HepG2 (cell line): ENCODE results near the gene ZCCHC7. TPM values are rescaled to one million over a fixed set of nuclear protein-coding genes. Genes with fewer than 3 reads are reported as not detected.
A peak's percentile ranks its signal among the peaks of the same experiment; 100 is the strongest.

Source experiments
- CERS6 ChIP-seq: sonication (generic); formaldehyde crosslinking; IDR thresholded peaks from 2 replicates; pipeline ENCODE4 v1.5.0; 2020; ENCODE audit warnings: missing genetic modification reagents
- FLYWCH1 ChIP-seq: sonication (generic); formaldehyde crosslinking; IDR thresholded peaks from 2 replicates; pipeline ENCODE4 v1.8.1; 2023; ENCODE audit warnings: mild to moderate bottlenecking, missing genetic modification reagents
- FOXO4 ChIP-seq: sonication (generic); formaldehyde crosslinking; conservative IDR thresholded peaks from 2 replicates; pipeline ENCODE4 v1.8.1; 2023; ENCODE audit warnings: missing genetic modification reagents
- GPN1 ChIP-seq: sonication (generic); formaldehyde crosslinking; IDR thresholded peaks from 2 replicates; pipeline ENCODE4 v1.5.1; 2020; ENCODE audit warnings: missing genetic modification reagents, borderline replicate concordance
- NFATC3 ChIP-seq: sonication (generic); formaldehyde crosslinking; IDR thresholded peaks from 2 replicates; pipeline ENCODE4 v1.5.1; 2020; ENCODE audit warnings: mild to moderate bottlenecking, missing genetic modification reagents
- RBM22 ChIP-seq: fragments of 200-400 bp; formaldehyde crosslinking; optimal IDR thresholded peaks from 2 replicates; pipeline ENCODE3; 2017; ENCODE audit warnings: mild to moderate bottlenecking, low read length, moderate library complexity
- TBX3 ChIP-seq: fragments of 450-650 bp; IDR thresholded peaks from 2 replicates; pipeline ENCODE4 v1.6.1; 2017; ENCODE audit warnings: antibody characterized with exemption, mild to moderate bottlenecking, inconsistent platforms, borderline replicate concordance
- TEAD3 ChIP-seq: optimal IDR thresholded peaks from 2 replicates; pipeline ENCODE3; 2016; ENCODE audit warnings: borderline replicate concordance
- TIGD3 ChIP-seq: sonication (generic); formaldehyde crosslinking; IDR thresholded peaks from 2 replicates; pipeline ENCODE4 v1.5.1; 2020; ENCODE audit warnings: mild to moderate bottlenecking, missing genetic modification reagents, borderline replicate concordance
- ZBTB46 ChIP-seq: sonication (generic); formaldehyde crosslinking; IDR thresholded peaks from 2 replicates; pipeline ENCODE4 v1.4.0; 2020; ENCODE audit warnings: mild to moderate bottlenecking, missing genetic modification reagents, borderline replicate concordance
- ZNF234 ChIP-seq: sonication (generic); formaldehyde crosslinking; conservative IDR thresholded peaks from 2 replicates; pipeline ENCODE4 v1.5.1; 2020; ENCODE audit warnings: mild to moderate bottlenecking, missing genetic modification reagents
- ZNF260 ChIP-seq: sonication (generic); formaldehyde crosslinking; IDR thresholded peaks from 2 replicates; pipeline ENCODE4 v1.4.0; 2020; ENCODE audit warnings: missing genetic modification reagents, low read depth, mild to moderate bottlenecking, borderline replicate concordance
- ZNF329 ChIP-seq: sonication (generic); formaldehyde crosslinking; IDR thresholded peaks from 2 replicates; pipeline ENCODE4 v1.9.0; 2021; ENCODE audit warnings: low read depth, mild to moderate bottlenecking, missing genetic modification reagents
- ZNF337 ChIP-seq: sonication (generic); formaldehyde crosslinking; IDR thresholded peaks from 2 replicates; pipeline ENCODE4 v1.5.1; 2020; ENCODE audit warnings: missing genetic modification reagents, low read depth, mild to moderate bottlenecking, borderline replicate concordance
- ZNF646 ChIP-seq: sonication (generic); formaldehyde crosslinking; IDR thresholded peaks from 2 replicates; pipeline ENCODE4 v1.9.0; 2021; ENCODE audit warnings: mild to moderate bottlenecking, missing genetic modification reagents
- polyA plus RNA-seq, 8 experiments: library from polyadenylated mRNA; depleted of rRNA in 3 of 8; stranded (reverse) in 7 of 8; unstranded in 1 of 8; fragments of >200 nt; fragmentation: Illumina TruSeq in 4 of 8; extraction: Trizol in 4 of 8; gene quantifications; 2 replicates each; pipeline versions ENCODE4 v1.2.1 to v1.2.3, GENCODE V29; 2011 to 2016; ENCODE audit warnings: low read depth in 4 of 8, missing spikeins in 1 of 8, mixed read lengths in 1 of 8; ENCODE audit not compliant: insufficient read depth in 1 of 8
- total RNA-seq, 5 experiments: library from RNA; depleted of rRNA; stranded (reverse); fragments of >200 nt; fragmentation: Illumina TruSeq; extraction: Trizol; gene quantifications; 2 replicates each; pipeline ENCODE4 v1.2.3, GENCODE V29; 2016; ENCODE audit warnings: low read depth in 1 of 5

Gene ZCCHC7
- total and polyA plus RNA-seq, 2 of the 13 experiments (the other 11 are each of a cell fraction or from before 2014, with no cell fraction given): 13.6 to 19.3 TPM

GRCh38 chr9:37119907-37120842 is at the start of gene ZCCHC7 (continued):
- TF ChIP-seq FOXO4 (CRISPR knock-in tag): 0 out of 2 replicates have a peak, but pooled peaks have one; percentile 93
- TF ChIP-seq NFATC3 (CRISPR knock-in tag): peak; percentile 93
- peak; percentile 46 for TF ChIP-seq TEAD3 (CRISPR knock-in tag)
- TF ChIP-seq GPN1: no peak
- TF ChIP-seq TIGD3: no peak; the same call in 1 of the 2 replicates
- no peak for TF ChIP-seq ZBTB46 (CRISPR knock-in tag)
- TF ChIP-seq ZNF260 (CRISPR knock-in tag): no peak
- peak; percentile 23; the same call in 1 of the 2 replicates for TF ChIP-seq FLYWCH1 (CRISPR knock-in tag)
- TF ChIP-seq TBX3: no peak
- TF ChIP-seq ZNF234: peak; percentile 88
- peak; percentile 98 for TF ChIP-seq CERS6 (CRISPR knock-in tag)
- no peak; the same call in 1 of the 2 replicates for TF ChIP-seq ZNF646
- TF ChIP-seq RBM22: no peak
- TF ChIP-seq ZNF337 (CRISPR knock-in tag): peak; percentile 84; the same call in 1 of the 2 replicates
- peak; percentile 69; the same call in 1 of the 2 replicates for TF ChIP-seq ZNF329 (CRISPR knock-in tag)
